Stomach (tissue), 9 donors: Measurements from ENCODE around the gene COL10A1. TPM values are rescaled to one million over a fixed set of nuclear protein-coding genes. Genes with fewer than 3 reads are reported as not detected.

Experiments used
- DNase-seq, 2 donors: peaks; one replicate each; pipeline versions ENCODE4 v3.0.0 to v3.0.0-alpha.2; 2013 to 2019
- H3K27ac ChIP-seq, 5 donors: fragments of 200-600 bp in 4 of 5; sonication (generic) in 4 of 5; one replicate each; pipeline ENCODE4 v1.5.1; 2013 to 2019; ENCODE audit warnings: mild to moderate bottlenecking in 1 of 5, moderate library complexity in 1 of 5
- H3K27me3 ChIP-seq, 3 donors: fragments of 200-600 bp; sonication (generic); one replicate each; pipeline ENCODE4 v1.5.1; 2017 to 2019; ENCODE audit warnings: mixed run types in 1 of 3
- H3K36me3 ChIP-seq, 4 donors: fragments of 200-600 bp; sonication (generic); 1 replicate in 3 of 4; 2 replicates in 1 of 4; pipeline ENCODE4 v1.5.1; 2016 to 2019
- H3K4me1 ChIP-seq, 4 donors: fragments of 200-600 bp; sonication (generic); one replicate each; pipeline ENCODE4 v1.5.1; 2016 to 2019
- H3K4me3 ChIP-seq, 4 donors: fragments of 200-600 bp; sonication (generic) in 3 of 4; one replicate each; pipeline ENCODE4 v1.5.1; 2016 to 2019; ENCODE audit warnings: mild to moderate bottlenecking in 1 of 4
- H3K9me3 ChIP-seq, 4 donors: fragments of 200-600 bp; sonication (generic); one replicate each; pipeline ENCODE4 v1.5.1; 2016 to 2019
- CTCF ChIP-seq, 7 experiments: fragments of 450-650 bp in 4 of 7; fragments of 200-600 bp in 3 of 7; sonication (generic) in 3 of 7; IDR thresholded peaks; one replicate each; pipeline ENCODE4 v1.5.1; 2016 to 2019; ENCODE audit warnings: antibody characterized with exemption in 7 of 7, control low read depth in 2 of 7, mild to moderate bottlenecking in 1 of 7
- EP300 ChIP-seq: sonication (generic); formaldehyde crosslinking; IDR thresholded peaks from one replicate; pipeline ENCODE4 v1.6.1; 2017; ENCODE audit warnings: antibody characterized with exemption
- POLR2A ChIP-seq, 4 donors: fragments of 450-650 bp; IDR thresholded peaks; one replicate each; pipeline ENCODE4 v1.6.1; 2016; ENCODE audit warnings: antibody characterized with exemption in 4 of 4, control low read depth in 2 of 4, mild to moderate bottlenecking in 1 of 4, moderate library complexity in 1 of 4
- POLR2AphosphoS5 ChIP-seq, 3 donors: sonication (generic); formaldehyde crosslinking; IDR thresholded peaks; one replicate each; pipeline ENCODE4 v1.6.1; 2016; ENCODE audit warnings: antibody characterized with exemption in 3 of 3
- WGBS, 5 donors: extraction: QIAGEN DNeasy Blood & Tissue Kit in 3 of 5; methylation state at CpG; one replicate each; pipeline versions ENCODE4 v1.1.5 to v1.1.7; 2013 to 2018; 5-methylcytosine and 5-hydroxymethylcytosine counted together
- intact Hi-C: fragments of 100-400 bp; cut with DNase I; formaldehyde crosslinking; loops from one replicate; pipeline ENCODE4 v1.15.1; 2023; ENCODE audit warnings: low total_unique reads
- polyA plus RNA-seq, 3 donors: library from polyadenylated mRNA; stranded (reverse); fragments of 200-250 nt; gene quantifications; one replicate each; pipeline ENCODE4 v1.2.3, GENCODE V29; 2013
- total RNA-seq, 5 donors: library from RNA; depleted of rRNA; stranded (reverse); fragments of >200 nt; gene quantifications; one replicate each; pipeline versions ENCODE4 v1.1.0 to v1.2.3, GENCODE V29; 2014 to 2016
- donor health status: healthy with polysubstance abuse.
- donor health status: Bipolar disorder and iron deficiency.
- donor health status: healthy.

The COL10A1 gene
- total and polyA plus RNA-seq, 8 donors, result 0.37 TPM; not detected in 7

GRCh38 chr6:116105247-116105646 is 20.7 kb downstream of the COL10A1 start:
- Histone ChIP-seq H3K4me3 (no peak overlapping the region), H3K36me3 (peaks cover 10 to 26% (median 24%) of the 10 kb centered on the region in 4 donors), H3K9me3 (no peaks in the 10 kb centered on the region), H3K27ac (no peak overlapping the region), H3K4me1 (peaks cover 28 to 61% (median 46%) of the 10 kb centered on the region in 4 donors), H3K27me3 (no peaks in the 10 kb centered on the region)
- no peak for DNase-seq
- intact Hi-C loops, result no loop called here
- 59 to 76% (median 68%) methylated on average over 3 of the region's 3 CpGs for WGBS, 5 donors
- no peak for TF ChIP-seq POLR2A (IDR thresholded peaks at IDR 0.05)
- no peak for TF ChIP-seq CTCF (IDR thresholded peaks at IDR 0.05)
- TF ChIP-seq EP300, result no peak
- no peak for TF ChIP-seq POLR2AphosphoS5 (IDR thresholded peaks at IDR 0.05)

- 78 to 100% (median 87%) methylated on average over 1 of the region's 1 CpG for WGBS, 5 donors
- intact Hi-C loops, result no loop called here
These were observed 21.3 kb downstream of the COL10A1 start for GRCh38 chr6:116104636-116105035.

GRCh38 chr6:116102873-116103272 is 23.1 kb downstream of the COL10A1 start:
- 71 to 79% (median 76%) methylated on average over 4 of the region's 4 CpGs for WGBS, 5 donors
- H3K4me1 ChIP-seq, result peaks cover 32 to 83% (median 53%) of the 10 kb centered on the region in 4 donors
- H3K9me3 ChIP-seq, result no peaks in the 10 kb centered on the region
- TF ChIP-seq POLR2A (IDR thresholded peaks at IDR 0.05) (no peak), EP300 (no peak), CTCF (IDR thresholded peaks at IDR 0.05) (no peak), POLR2AphosphoS5 (IDR thresholded peaks at IDR 0.05) (no peak)
- peak overlapping the region in 1 of 4 donors; percentile 78 for H3K4me3 ChIP-seq
- H3K27me3 ChIP-seq, result no peaks in the 10 kb centered on the region
- no peak overlapping the region for H3K27ac ChIP-seq
- intact Hi-C loops, result no loop called here
- peaks cover 0 to 3% (median 2%) of the 10 kb centered on the region in 4 donors for H3K36me3 ChIP-seq
- DNase-seq, result no peak

More at GRCh38 chr6:116104636-116105035, 21.3 kb downstream of the COL10A1 start:
- no peak for DNase-seq
- Histone ChIP-seq H3K9me3 (no peaks in the 10 kb centered on the region), H3K27ac (no peak overlapping the region), H3K36me3 (peaks cover 6 to 20% (median 18%) of the 10 kb centered on the region in 4 donors), H3K4me1 (peaks cover 32 to 67% (median 49%) of the 10 kb centered on the region in 4 donors), H3K27me3 (no peaks in the 10 kb centered on the region), H3K4me3 (no peak overlapping the region)
- TF ChIP-seq POLR2AphosphoS5 (IDR thresholded peaks at IDR 0.05), result no peak
- no peak for TF ChIP-seq CTCF (IDR thresholded peaks at IDR 0.05)
- no peak for TF ChIP-seq POLR2A (IDR thresholded peaks at IDR 0.05)
- no peak for TF ChIP-seq EP300

GRCh38 chr6:116101790-116102189 is 24.1 kb downstream of the COL10A1 start:
- peak overlapping the region in 3 of 5 donors; percentile 97 for H3K27ac ChIP-seq

More at GRCh38 chr6:116101790-116102189, 24.1 kb downstream of the COL10A1 start:
- DNase-seq, result no peak
- Histone ChIP-seq H3K36me3 (peaks cover 0 to under 1% (median under 1%) of the 10 kb centered on the region in 4 donors), H3K4me1 (peaks cover 30 to 79% (median 53%) of the 10 kb centered on the region in 4 donors), H3K4me3 (peak overlapping the region; percentile 71 to 79 (median 77)), H3K9me3 (no peaks in the 10 kb centered on the region), H3K27me3 (no peaks in the 10 kb centered on the region)
- 54 to 65% (median 58%) methylated on average over 2 of the region's 2 CpGs for WGBS, 5 donors
- intact Hi-C loops, result no loop called here
- TF ChIP-seq POLR2AphosphoS5 (IDR thresholded peaks at IDR 0.05) (no peak), POLR2A (IDR thresholded peaks at IDR 0.05) (no peak), CTCF (IDR thresholded peaks at IDR 0.05) (no peak), EP300 (no peak)
